ENCODE results near the gene PAIP2.

- TF ChIP-seq, protein P1, sequence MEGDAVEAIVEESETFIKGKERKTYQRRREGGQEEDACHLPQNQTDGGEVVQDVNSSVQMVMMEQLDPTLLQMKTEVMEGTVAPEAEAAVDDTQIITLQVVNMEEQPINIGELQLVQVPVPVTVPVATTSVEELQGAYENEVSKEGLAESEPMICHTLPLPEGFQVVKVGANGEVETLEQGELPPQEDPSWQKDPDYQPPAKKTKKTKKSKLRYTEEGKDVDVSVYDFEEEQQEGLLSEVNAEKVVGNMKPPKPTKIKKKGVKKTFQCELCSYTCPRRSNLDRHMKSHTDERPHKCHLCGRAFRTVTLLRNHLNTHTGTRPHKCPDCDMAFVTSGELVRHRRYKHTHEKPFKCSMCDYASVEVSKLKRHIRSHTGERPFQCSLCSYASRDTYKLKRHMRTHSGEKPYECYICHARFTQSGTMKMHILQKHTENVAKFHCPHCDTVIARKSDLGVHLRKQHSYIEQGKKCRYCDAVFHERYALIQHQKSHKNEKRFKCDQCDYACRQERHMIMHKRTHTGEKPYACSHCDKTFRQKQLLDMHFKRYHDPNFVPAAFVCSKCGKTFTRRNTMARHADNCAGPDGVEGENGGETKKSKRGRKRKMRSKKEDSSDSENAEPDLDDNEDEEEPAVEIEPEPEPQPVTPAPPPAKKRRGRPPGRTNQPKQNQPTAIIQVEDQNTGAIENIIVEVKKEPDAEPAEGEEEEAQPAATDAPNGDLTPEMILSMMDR (IDR thresholded peaks at IDR 0.05; ENCODE audit: insufficient read depth, low read length): no peak
- TF ChIP-seq POLR2AphosphoS5 (IDR thresholded peaks at IDR 0.05; ENCODE audit: low read depth) (no peak), GABPA (IDR thresholded peaks at IDR 0.05; ENCODE audit: low read depth) (no peak)
These were observed 58.0 kb downstream of the PAIP2 start for GRCh38 chr5:139399501-139400121.
